Muscle of back (tissue), 13 donors: ENCODE results near the gene FLYWCH2. TPM values are rescaled to one million over a fixed set of nuclear protein-coding genes. Genes with fewer than 3 reads are reported as not detected.
A peak's percentile ranks its signal among the peaks of the same experiment; 100 is the strongest.

Experiments
- DNase-seq, 3 donors: peaks; one replicate each; pipeline versions ENCODE4 v3.0.0 to v3.0.0-alpha.2; 2013
- long read RNA-seq, 9 donors: transcript quantifications; one replicate each; lab custom pipeline, GENCODE V29; 2026
- polyA plus RNA-seq, 10 donors: library from polyadenylated mRNA; unstranded; fragments of 120-200 nt; gene quantifications; one replicate each; pipeline ENCODE4 v1.2.1, GENCODE V29; 2013; ENCODE audit not compliant: insufficient read length in 10 of 10

The FLYWCH2 gene
- polyA plus RNA-seq, result 10 to 100 TPM; 10.4 to 20.2 (median 15.5) TPM
- long read RNA-seq, donor 1, transcript FLYWCH2-202 (4 exons, 1,036 nt), result major isoform, 5 of 6 reads
- long read RNA-seq, donor 1, partial matches to known transcripts, result 0 of 6 reads
- long read RNA-seq, donor 1, other reads (novel, unspliced or antisense), result 0 of 6 reads
- long read RNA-seq, donor 2, transcript FLYWCH2-202 (4 exons, 1,036 nt), result major isoform, 8 of 10 reads
- long read RNA-seq, donor 2, partial matches to known transcripts, result 0 of 10 reads
- long read RNA-seq, donor 2, other reads (novel, unspliced or antisense), result 0 of 10 reads
- long read RNA-seq, donor 3, result 0 reads
- long read RNA-seq, donor 4, partial matches to known transcripts, result 0 of 6 reads
- long read RNA-seq, donor 4, other reads (novel, unspliced or antisense), result 0 of 6 reads
- long read RNA-seq, donor 5, transcript FLYWCH2-202 (4 exons, 1,036 nt), result major isoform, 7 of 10 reads
- long read RNA-seq, donor 5, partial matches to known transcripts, result 0 of 10 reads
- long read RNA-seq, donor 5, other reads (novel, unspliced or antisense), result 0 of 10 reads
- long read RNA-seq, donor 6, transcript FLYWCH2-202 (4 exons, 1,036 nt), result major isoform, 7 of 8 reads
- long read RNA-seq, donor 6, partial matches to known transcripts, result 0 of 8 reads
- long read RNA-seq, donor 6, other reads (novel, unspliced or antisense), result 0 of 8 reads
- long read RNA-seq, donor 7, partial matches to known transcripts, result 0 of 3 reads
- long read RNA-seq, donor 7, other reads (novel, unspliced or antisense), result 0 of 3 reads
- long read RNA-seq, donor 8, transcript FLYWCH2-202 (4 exons, 1,036 nt), result major isoform, 13 of 17 reads
- long read RNA-seq, donor 8, partial matches to known transcripts, result 0 of 17 reads
- long read RNA-seq, donor 8, other reads (novel, unspliced or antisense), result 0 of 17 reads
- long read RNA-seq, donor 9, partial matches to known transcripts, result 0 of 2 reads
- long read RNA-seq, donor 9, other reads (novel, unspliced or antisense), result 0 of 2 reads

DNA sequence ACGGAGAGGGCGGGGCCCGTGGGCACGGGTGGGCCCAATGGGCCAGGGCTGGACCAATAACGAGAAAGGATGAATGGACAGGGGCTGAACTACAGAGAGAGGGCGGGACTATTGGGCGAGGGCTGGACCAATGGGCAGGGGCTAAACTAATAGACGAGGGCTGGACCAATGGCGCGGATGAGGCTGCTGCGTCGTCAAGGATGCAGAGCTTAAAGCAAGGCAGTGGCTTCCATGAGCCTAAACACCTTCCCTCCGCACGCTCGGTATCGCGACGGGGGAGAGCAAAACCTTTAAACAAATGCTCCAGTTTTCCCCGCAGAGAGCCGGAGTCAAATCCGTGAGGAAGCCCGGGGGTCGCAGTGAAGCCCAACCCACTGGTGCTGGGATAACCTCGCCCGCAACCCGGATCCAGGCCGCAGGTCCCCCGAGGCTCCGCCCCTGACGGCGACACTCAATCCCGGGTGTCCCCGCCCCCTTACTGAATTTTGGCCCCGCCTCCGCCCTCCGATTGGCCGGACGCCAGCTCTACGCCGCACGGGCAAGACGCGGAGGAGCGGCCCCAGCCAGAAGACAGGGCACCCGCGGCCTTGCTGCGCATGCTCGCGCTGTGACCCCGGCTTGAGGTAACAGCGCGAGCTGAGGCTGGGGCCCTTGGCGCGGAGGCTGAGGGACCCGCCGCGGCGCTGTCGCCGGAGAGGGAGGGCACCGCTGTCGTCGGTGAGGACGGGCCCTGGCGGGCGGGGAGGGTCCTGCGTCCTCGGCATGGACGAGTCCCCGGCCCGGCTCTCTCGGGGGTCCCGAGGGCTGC is at the start of gene FLYWCH2:
FLYWCH2 (plus strand) TSS at position 566 of the 808 bp plus-strand sequence. CDS start 13,235 bp downstream, outside the sequence.
- DNase-seq, result peak; percentile 98 to 99 (median 99)

- DNase-seq, result no peak
Observed at GRCh38 chr16:2833776-2834175, 49.2 kb upstream of the FLYWCH2 start.

DNA sequence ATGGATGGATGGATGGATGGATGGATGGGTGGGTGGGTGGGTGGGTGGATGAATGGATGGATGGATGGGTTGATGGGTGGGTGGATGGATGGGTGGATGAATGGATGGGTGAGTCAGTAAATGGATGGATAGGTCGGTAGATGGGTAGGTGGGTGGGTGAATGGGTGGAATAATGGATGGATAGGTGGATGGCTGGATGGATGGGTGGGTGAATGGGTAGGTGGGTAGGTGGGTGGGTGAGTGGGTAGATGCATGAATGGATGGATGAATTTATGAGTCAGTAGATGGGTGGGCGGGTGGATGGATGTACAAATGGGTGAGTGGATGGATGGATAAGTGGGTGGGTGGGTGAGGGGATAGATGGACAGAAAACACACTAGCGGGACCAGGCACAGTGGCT is 48.0 kb upstream of the FLYWCH2 start:
- DNase-seq, result no peak

DNA sequence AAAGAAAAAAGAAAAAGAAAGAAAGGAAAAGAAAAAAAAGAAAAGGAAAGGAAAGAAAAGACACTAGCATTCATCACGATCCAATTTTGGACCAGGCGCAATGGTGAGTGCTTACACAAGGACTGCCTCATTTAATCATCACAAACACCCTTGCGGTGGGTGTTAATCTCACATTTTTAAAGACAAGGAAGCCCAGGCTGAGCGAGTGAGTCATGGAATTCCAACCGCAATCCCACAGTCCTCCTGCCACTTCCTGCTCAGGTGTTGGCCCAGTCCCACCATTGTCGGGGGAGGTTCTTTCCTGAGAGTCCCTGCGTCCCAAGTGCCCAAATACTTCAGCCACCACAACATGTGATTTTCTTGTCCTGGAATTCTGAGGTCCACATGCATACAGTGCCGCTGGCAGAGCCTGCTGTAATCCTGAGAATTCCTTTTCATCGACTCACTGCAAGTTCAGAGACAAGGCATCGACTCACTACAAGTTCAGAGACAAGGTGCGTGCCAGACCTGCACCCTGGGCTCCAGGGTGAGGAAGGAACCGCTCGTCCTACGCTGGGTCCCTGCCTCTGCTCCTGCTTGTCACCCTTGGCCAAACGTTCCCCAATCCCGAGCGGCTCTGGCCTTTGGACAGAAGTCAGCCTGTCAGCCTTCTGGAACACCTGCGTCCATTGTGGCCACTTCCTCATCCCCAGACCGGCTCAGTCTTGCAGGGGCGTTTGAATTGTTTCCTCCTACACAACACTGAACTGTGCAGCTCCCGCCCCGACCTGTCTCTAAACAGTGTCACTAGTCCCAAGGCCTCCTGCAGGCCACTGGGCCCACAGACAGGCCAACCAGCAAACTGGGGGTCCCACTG is 47.1 kb upstream of the FLYWCH2 start:
- peak in 1 of 3 donors; percentile 97 for DNase-seq

DNA sequence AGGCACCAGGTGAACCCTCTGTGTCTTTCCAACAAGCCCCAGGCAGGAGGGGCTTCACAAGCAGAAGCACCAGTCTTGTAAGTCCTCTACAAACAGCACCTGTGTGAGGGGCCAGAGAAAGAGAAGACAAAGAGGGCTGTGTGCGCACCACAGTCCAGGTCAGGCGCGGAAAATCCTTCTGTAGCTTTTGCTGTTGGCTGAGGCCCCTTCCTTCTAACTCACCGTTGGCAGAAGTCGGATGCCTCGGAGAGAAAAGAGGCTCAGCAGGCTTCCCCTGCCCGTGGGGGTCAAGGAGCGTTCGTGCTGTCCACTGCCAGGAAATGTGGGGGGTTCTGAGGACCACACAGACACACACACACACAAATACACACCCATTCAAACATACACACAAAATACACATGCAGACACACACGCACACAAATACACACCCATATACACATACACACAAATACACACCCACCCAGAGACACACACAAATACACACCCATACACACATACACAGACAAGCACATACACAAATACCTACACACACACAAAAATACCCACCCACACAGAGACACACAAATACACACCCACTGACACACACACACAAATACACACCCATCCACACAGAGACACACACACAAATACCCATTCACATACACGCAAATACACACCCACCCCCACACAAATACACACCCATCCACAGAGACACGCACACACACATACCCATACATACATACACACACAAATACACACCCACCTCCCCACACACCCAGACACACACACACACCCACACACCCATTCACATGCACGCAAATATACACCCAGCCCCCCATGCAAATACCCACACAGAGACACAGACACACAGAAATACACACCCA is 46.1 kb upstream of the FLYWCH2 start:
- DNase-seq, result no peak

DNA sequence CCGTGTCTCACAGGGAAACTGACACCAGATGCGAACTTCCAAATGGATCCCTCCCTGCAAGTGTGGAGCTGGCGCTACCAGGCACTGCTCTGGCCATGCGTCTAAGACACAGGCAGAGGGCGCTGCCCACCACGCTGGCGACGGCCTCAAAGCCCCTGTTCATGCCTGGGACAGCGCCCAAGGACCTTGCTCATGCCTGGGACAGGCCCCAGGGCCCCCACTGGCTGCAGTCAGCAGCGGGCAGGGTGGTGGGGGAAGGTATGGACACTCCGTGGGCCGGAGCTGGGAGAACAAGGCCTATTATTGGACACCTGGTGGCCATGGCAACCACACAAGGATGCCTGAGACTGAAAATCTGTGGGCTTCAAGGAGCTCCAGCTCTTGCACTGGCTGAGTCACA is 44.1 kb upstream of the FLYWCH2 start:
- DNase-seq, result peak; percentile 49 to 65 (median 49)

DNA sequence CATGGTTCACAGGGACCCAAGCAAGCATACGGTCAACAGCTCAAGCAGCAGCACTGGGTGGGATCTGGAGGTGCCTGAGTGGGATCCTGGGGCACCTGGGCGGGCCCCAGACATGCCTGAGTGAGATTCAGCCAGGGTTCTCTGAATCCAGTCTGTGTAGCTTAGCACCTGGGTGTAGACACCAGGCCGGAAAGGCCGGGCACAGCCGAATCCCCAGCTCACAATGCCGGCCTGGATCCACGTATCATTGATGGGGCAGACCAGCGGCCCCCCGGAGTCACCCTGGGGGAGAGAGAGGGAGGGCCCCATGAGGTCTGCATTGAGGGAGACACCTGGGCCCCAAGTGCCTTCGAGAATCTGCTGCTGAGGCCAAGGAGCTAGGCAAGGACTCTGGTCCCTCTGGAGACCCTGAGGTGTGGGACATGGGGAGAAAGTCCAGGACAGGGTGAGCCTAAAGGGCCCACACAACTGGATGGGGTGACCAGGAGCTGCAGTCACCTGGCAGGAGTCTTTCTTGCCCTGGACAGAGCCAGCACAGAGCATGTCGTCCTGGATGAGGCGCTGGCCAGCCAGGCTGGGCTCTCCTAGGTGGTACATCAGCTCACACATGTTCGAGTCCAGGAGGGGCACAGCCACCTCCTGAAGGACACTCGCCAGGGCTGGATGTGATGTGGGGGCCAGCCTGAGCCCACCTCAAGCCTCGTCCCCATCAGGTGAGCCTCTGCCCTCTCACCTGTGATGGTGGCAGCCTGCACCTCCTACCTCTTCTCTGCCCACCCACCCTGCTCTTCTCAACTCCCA is 43.2 kb upstream of the FLYWCH2 start:
- no peak for DNase-seq

- DNase-seq, result no peak
Observed at GRCh38 chr16:2840914-2841313, 42.1 kb upstream of the FLYWCH2 start.

DNA sequence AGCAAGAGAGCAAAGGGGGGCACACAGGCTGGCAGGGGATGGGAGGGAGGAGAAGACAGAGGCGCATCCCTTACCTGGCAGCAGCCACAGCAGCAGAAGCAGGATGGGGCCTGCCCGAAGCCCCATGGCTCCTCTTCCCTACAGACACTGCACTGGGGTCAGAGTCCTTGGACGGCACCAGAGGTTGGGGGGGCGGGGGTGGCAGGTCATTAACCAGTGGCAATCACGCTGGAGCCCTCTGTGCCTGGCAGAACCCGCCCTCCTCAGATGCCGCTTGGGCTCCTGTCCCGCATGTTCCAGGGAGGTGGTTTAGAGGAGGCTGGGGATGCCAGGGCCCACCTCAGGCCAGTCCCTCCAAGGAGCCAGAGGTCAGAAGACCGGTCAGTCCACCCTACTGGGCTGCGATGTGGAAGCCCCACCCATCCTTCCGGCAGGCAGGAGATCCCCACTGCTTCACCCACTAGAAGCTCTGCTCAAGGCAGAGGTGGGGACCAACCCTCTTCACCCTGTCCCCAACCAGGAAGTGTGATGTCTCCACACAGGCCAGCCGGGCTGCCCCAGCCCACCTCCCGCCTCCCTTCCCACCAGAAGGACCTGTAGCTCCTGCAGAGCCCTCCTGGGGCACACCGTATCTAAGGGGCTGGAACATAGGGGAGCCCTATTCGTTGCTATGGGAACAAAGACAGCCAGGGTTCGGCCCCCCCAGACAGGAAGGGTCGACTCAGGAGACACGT is 41.2 kb upstream of the FLYWCH2 start:
- DNase-seq, result no peak

DNA sequence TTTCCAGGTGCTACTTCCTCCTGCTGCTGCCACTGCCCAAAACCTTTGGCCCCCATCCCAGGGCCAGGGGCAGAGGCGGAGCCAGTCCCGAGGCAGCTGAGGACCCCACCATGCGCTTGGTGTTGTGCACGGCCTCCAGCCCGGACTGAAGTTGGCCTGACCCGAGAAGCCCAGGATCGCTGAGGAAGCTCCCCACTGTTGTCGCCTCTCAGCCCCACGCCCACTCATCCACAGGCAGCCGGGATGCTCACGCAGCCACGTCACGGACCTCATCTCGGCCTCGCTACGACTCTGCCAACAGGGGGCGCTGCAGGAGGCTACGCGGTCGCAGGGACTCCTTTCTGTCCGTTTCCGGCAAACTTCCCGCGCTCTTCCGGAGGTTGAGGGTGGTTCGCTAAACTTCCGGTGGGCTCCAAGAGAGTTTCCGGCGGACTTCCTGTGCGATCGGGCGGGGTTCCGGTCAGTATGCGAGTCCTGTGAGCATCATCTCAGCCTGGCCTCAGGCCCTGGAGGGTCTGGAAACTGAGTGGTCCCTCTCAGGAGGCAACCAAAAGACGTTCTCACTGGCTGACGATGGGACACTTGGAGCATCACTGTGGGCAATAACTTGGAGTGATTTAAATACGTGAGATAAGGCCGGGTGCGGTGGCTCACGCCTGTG is 40.5 kb upstream of the FLYWCH2 start:
- DNase-seq, result peak in 2 of 3 donors; percentile 50 to 55

DNA sequence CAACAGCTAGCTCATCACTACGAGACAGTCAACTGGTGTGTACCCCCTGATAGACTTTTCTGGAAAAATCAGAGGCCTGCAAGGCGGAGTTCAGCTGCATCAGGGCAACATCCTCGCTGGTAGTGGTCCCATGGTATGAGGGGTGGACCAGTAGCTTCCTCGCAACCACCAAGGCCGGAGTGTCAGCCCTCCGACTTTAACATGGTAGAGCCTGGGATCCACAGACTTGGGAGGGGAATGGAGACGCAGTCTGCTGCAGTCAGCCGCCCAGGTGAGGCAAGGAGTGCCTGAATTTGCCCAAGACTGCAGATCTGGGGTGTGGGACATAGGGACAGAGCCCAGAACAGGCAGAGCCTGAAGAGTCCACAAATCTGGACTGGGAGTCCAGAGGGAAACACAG is 39.5 kb upstream of the FLYWCH2 start:
- DNase-seq, result no peak

DNA sequence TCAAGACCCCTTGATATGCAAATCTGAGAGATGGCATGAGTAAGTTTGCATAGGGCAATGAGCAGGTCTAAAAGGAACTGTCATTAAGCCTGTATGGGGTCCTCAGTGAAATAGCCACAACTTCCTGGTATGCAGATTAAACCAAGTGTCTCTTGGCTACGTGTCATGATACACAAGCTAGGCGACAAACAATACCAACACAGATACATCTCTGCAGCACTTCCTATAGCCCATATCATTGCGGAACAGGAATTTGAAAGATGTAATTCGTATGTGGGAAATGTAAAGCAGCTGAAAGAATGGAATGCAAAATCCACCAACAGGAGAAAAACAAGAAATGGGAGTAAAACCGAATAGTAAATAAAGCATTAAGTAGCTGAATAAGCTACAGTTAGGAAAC is 37.9 kb upstream of the FLYWCH2 start:
- no peak for DNase-seq

GRCh38 chr16:2846511-2847310 is 36.3 kb upstream of the FLYWCH2 start:
- no peak for DNase-seq

DNA sequence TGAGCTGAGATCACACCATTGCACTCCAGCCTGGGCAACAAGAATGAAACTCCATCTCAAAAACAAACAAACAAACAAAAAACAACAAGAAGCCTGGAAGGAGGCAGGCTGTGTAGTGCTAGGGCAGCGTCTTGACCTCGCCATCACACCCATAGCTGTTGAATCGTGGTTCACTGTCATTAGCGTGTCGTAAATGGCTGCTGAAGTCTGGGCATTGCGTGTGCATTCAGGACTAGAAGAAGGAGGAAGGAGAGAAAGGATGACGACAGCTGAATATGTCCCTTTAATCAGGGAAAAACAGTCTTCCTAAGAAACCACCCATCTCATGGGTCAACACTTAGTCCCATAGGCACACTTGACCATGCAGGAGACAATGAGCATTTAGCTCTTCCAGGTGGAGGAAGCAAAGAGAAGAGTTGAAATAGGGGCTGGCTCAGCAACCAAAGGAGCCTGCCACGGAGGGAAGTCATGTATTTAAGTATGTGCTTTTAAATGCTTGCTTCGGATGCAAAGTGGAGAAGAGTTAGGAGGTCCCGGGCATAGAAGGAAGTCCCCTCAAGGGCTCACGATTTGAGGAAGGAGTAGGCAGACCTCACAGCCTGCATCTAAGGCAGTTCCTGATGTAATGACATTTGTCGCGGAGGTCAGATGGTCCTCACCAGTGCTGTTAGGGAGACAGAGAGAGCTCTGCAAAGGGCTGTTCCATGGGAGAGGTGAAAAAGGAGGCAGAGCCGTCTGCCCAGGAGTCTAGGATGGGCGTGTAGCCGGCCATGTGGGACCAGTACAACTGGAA is 33.9 kb upstream of the FLYWCH2 start:
- DNase-seq, result no peak

DNA sequence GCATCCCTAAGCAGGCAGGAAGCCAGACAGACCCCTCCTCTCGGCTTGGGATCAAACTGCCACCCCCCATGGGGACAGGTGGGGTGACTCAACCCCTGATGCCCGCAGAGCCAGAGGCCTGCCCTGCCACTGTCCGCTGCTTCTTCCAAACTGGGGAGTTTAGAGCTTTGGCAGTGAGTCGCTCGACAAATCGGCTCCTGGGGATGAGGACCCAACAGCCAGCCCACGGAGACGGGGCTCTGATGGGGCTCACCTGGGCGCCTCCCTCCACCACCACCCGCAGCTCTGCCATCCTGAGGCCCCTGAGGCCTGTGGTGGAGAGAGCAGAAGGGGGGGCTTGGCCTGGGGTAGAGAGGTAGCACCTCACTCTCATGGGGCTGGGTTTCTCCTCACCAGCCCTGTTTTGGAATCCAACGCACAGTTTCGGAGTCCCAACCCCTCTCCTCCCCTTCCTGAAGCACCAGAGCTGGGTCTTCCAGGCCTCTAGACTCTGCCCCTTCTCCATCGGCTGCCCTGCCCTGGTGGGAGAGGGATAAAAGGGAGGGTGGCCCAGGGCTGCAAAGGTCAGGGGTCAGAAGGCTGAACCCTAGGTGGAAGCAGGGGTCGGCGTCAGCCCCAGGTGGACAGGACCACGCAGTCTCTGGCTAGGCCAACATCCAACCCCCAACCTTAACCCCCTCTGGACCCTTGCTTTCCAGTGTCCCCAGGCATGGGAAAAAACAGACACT is 30.8 kb upstream of the FLYWCH2 start:
- DNase-seq, result no peak
